ENCODE data around the gene DTNA.

GRCh38 chr18:34764451-34764850 lies 54.4 kb downstream of the DTNA start:
- TF ChIP-seq EP300 (IDR thresholded peaks at IDR 0.05; ENCODE audit: borderline replicate concordance) (no peak), CEBPB (IDR thresholded peaks at IDR 0.05) (no peak), USF1 (IDR thresholded peaks at IDR 0.05) (no peak), FOXM1 (IDR thresholded peaks at IDR 0.05; ENCODE audit: borderline replicate concordance, low read depth) (no peak), TAF1 (IDR thresholded peaks at IDR 0.05; ENCODE audit: low read depth) (no peak), MAX (IDR thresholded peaks at IDR 0.05) (no peak), RAD21 (IDR thresholded peaks at IDR 0.05; ENCODE audit: low read depth) (no peak), ZBTB7A (IDR thresholded peaks at IDR 0.05; ENCODE audit: low read depth) (no peak), YY1 (IDR thresholded peaks at IDR 0.05; ENCODE audit: low read depth) (no peak), NFIC (IDR thresholded peaks at IDR 0.05) (no peak)
- TF ChIP-seq, protein P1, sequence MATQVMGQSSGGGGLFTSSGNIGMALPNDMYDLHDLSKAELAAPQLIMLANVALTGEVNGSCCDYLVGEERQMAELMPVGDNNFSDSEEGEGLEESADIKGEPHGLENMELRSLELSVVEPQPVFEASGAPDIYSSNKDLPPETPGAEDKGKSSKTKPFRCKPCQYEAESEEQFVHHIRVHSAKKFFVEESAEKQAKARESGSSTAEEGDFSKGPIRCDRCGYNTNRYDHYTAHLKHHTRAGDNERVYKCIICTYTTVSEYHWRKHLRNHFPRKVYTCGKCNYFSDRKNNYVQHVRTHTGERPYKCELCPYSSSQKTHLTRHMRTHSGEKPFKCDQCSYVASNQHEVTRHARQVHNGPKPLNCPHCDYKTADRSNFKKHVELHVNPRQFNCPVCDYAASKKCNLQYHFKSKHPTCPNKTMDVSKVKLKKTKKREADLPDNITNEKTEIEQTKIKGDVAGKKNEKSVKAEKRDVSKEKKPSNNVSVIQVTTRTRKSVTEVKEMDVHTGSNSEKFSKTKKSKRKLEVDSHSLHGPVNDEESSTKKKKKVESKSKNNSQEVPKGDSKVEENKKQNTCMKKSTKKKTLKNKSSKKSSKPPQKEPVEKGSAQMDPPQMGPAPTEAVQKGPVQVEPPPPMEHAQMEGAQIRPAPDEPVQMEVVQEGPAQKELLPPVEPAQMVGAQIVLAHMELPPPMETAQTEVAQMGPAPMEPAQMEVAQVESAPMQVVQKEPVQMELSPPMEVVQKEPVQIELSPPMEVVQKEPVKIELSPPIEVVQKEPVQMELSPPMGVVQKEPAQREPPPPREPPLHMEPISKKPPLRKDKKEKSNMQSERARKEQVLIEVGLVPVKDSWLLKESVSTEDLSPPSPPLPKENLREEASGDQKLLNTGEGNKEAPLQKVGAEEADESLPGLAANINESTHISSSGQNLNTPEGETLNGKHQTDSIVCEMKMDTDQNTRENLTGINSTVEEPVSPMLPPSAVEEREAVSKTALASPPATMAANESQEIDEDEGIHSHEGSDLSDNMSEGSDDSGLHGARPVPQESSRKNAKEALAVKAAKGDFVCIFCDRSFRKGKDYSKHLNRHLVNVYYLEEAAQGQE (IDR thresholded peaks at IDR 0.05; ENCODE audit: low read depth): no peak
